ENCODE data around the gene TMEM208.

DNA sequence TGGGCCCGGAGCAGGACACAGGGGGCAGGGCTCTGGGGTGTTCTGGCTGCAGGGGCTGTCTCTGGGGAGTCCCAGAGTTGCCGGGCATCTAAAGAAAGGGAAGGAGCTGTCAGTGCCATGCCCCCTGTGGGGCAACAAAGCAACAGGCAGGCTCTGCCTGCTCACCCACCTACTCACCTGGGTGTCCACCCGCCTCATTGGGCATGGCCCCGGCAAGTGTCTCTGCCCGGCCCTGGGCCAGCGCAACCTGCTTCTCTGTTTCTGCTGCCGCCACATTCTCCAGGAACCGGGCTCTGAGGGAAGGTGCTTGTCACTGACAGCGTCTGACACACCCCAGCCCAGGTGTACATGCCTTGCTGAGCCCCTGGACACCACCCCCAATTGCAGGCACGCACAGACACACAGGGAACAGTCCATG lies 7.3 kb downstream of the TMEM208 start:
- TF ChIP-seq, protein P1, sequence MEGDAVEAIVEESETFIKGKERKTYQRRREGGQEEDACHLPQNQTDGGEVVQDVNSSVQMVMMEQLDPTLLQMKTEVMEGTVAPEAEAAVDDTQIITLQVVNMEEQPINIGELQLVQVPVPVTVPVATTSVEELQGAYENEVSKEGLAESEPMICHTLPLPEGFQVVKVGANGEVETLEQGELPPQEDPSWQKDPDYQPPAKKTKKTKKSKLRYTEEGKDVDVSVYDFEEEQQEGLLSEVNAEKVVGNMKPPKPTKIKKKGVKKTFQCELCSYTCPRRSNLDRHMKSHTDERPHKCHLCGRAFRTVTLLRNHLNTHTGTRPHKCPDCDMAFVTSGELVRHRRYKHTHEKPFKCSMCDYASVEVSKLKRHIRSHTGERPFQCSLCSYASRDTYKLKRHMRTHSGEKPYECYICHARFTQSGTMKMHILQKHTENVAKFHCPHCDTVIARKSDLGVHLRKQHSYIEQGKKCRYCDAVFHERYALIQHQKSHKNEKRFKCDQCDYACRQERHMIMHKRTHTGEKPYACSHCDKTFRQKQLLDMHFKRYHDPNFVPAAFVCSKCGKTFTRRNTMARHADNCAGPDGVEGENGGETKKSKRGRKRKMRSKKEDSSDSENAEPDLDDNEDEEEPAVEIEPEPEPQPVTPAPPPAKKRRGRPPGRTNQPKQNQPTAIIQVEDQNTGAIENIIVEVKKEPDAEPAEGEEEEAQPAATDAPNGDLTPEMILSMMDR (conservative IDR thresholded peaks at IDR 0.05): no peak
- no peak for TF ChIP-seq ZFX (IDR thresholded peaks at IDR 0.05)
